ENCODE measurements around the gene PLCXD1.

- TF ChIP-seq, protein P1, sequence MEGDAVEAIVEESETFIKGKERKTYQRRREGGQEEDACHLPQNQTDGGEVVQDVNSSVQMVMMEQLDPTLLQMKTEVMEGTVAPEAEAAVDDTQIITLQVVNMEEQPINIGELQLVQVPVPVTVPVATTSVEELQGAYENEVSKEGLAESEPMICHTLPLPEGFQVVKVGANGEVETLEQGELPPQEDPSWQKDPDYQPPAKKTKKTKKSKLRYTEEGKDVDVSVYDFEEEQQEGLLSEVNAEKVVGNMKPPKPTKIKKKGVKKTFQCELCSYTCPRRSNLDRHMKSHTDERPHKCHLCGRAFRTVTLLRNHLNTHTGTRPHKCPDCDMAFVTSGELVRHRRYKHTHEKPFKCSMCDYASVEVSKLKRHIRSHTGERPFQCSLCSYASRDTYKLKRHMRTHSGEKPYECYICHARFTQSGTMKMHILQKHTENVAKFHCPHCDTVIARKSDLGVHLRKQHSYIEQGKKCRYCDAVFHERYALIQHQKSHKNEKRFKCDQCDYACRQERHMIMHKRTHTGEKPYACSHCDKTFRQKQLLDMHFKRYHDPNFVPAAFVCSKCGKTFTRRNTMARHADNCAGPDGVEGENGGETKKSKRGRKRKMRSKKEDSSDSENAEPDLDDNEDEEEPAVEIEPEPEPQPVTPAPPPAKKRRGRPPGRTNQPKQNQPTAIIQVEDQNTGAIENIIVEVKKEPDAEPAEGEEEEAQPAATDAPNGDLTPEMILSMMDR (IDR thresholded peaks at IDR 0.05) = no peak
- TF ChIP-seq POLR2A (IDR thresholded peaks at IDR 0.05) (no peak), EP300 (IDR thresholded peaks at IDR 0.05) (no peak)
These were observed 18.7 kb upstream of the PLCXD1 start for GRCh38 chrX:262381-262909.

Measured in tibial nerve (tissue), 4 donors.